OCI-LY1 (cell line): ENCODE measurements around the gene SH2D5.

Experiments used
- CTCF ChIP-seq: fragments of 200-600 bp; sonication (generic), shearing (Covaris generic); IDR thresholded peaks from 2 replicates; pipeline ENCODE4 v1.5.1; 2017; ENCODE audit warnings: mild to moderate bottlenecking, antibody characterized with exemption, low read length, moderate library complexity, mixed read lengths
- EZH2 ChIP-seq: fragments of 200-600 bp; sonication (generic), shearing (Covaris generic); IDR thresholded peaks from 2 replicates; pipeline ENCODE4 v1.8.0; 2017; ENCODE audit warnings: borderline replicate concordance, mixed run types, mild to moderate bottlenecking, antibody characterized with exemption, low read length, moderate library complexity, mixed read lengths

DNA sequence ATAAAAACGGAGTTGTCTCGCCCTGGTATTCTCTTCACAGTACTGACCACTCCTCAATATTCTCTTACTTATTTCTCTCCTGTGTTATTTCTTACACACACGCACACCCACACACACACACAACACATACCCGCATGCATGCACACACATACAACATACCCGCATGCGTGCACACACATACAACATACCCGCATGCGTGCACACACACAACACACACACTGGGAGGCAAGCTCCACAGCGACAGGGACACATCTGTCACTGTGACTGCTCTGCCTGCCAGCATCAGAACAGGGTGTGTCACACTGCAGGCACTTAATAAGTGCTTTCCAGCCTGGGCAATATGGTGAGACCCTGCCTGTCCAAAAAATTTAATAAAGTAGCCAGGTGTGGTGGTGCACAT, 50.5 kb downstream of the SH2D5 start:
- no peak for TF ChIP-seq CTCF
- TF ChIP-seq EZH2 = no peak
